Measurements from ENCODE around the gene KNDC1. TPM values are rescaled to one million over a fixed set of nuclear protein-coding genes. Genes with fewer than 3 reads are reported as not detected.

Gene KNDC1
- total RNA-seq, 3 donors from 2014 or later: 0.05 TPM; not detected in 2

GRCh38 chr10:133274751-133275683 lies 115.0 kb downstream of the KNDC1 start:
- DNase-seq (peak; percentile 83), ATAC-seq (peak; percentile 73 to 76)
- Mint-ChIP-seq H3K4me3 (peak overlapping the region; percentile 89), H3K4me1 (ENCODE audit: low read depth) (peaks cover 32% of the 10 kb centered on the region), H3K9me3 (no peaks in the 10 kb centered on the region), H3K36me3 (ENCODE audit: insufficient read depth) (no peaks in the 10 kb centered on the region), H3K27me3 (ENCODE audit: low read depth) (no peaks in the 10 kb centered on the region)

- DNase-seq (no peak), ATAC-seq (peak; percentile 29 to 36)
- Mint-ChIP-seq H3K27me3 (ENCODE audit: low read depth) (no peaks in the 10 kb centered on the region), H3K9me3 (no peaks in the 10 kb centered on the region), H3K36me3 (ENCODE audit: insufficient read depth) (no peaks in the 10 kb centered on the region), H3K4me1 (ENCODE audit: low read depth) (peaks cover 32% of the 10 kb centered on the region), H3K4me3 (peak overlapping the region; percentile 89)
Observed at GRCh38 chr10:133275684-133276092, 115.7 kb downstream of the KNDC1 start.

Other genes starting within 250 kb of the KNDC1 start
- under 1 TPM; 0.22 to 0.53 (median 0.42) TPM for gene CFAP46, start 217.6 kb upstream of the KNDC1 start, total RNA-seq
- not detected for gene ADGRA1, start 72.3 kb upstream of the KNDC1 start, total RNA-seq
- under 1 TPM in 1 of 3 donors, not detected in 2; 0.25 TPM for gene UTF1, start 70.0 kb downstream of the KNDC1 start, total RNA-seq
- not detected for gene VENTX, start 77.6 kb downstream of the KNDC1 start, total RNA-seq
- gene ADAM8, start 116.6 kb downstream of the KNDC1 start, total RNA-seq: 10 to 100 TPM; 62.8 to 72.7 (median 70.7) TPM
- 10 to 100 TPM; 59.6 to 67.9 (median 62.6) TPM for gene TUBGCP2, start 148.7 kb downstream of the KNDC1 start, total RNA-seq
- gene ZNF511, start 148.7 kb downstream of the KNDC1 start, total RNA-seq: 100 to 1,000 TPM in 1 of 3 donors, 10 to 100 TPM in 2; 84.4 to 117 (median 97.3) TPM
- gene CALY, start 176.7 kb downstream of the KNDC1 start, total RNA-seq: not detected
- not detected for gene PRAP1, start 187.2 kb downstream of the KNDC1 start, total RNA-seq
- gene FUOM, start 197.8 kb downstream of the KNDC1 start, total RNA-seq: 10 to 100 TPM; 40.7 to 47.4 (median 46.6) TPM
- 10 to 100 TPM; 53.1 to 55.6 (median 53.9) TPM for gene ECHS1, start 213.1 kb downstream of the KNDC1 start, total RNA-seq
- 1 to 10 TPM; 2.6 to 3.2 (median 2.9) TPM for gene PAOX, start 219.0 kb downstream of the KNDC1 start, total RNA-seq
- 10 to 100 TPM; 60.3 to 68.1 (median 67.1) TPM for gene MTG1, start 233.9 kb downstream of the KNDC1 start, total RNA-seq

Measured in activated T-cell treated with anti-CD3 and anti-CD28 coated beads, Interleukin-2, amount 50 U/mL, for 4 hours (primary cell).